K562 (cell line): ENCODE measurements around the gene NME2. TPM values are rescaled to one million over a fixed set of nuclear protein-coding genes. Genes with fewer than 3 reads are reported as not detected.

Source experiments
- ATAC-seq: fragments of 200-7000 bp; cut with Tn5 transposase; 3 replicates; pipeline ENCODE4 v1.9.1; 2020; ENCODE audit warnings: moderate library complexity
- BruUV-seq: library from RNA; stranded (reverse); fragments of 400-500 nt; replicated peaks from 2 replicates; lab custom pipeline; 2021; lab: Mats Ljungman, UMichigan
- CTCF ChIA-PET: fragments of 300-600 bp; formaldehyde crosslinking; extraction: SDS; loops from one replicate; lab custom pipeline; 2021; ENCODE audit warnings: low intra/inter-chr PET ratio; lab: Yijun Ruan, JAX
- POLR2A ChIA-PET: fragments of 300-600, 350-650 bp; sonication (Branson Sonifier 250); formaldehyde crosslinking; extraction: SDS; loops from one replicate; lab custom pipeline; 2021; ENCODE audit warnings: antibody characterized with exemption, inconsistent platforms; lab: Yijun Ruan, JAX
- DNase-seq, 4 experiments: peaks; one replicate each; pipeline versions ENCODE4 v3.0.0 to v3.0.0-alpha.2; 2011 to 2018; ENCODE audit warnings: low spot score in 3 of 4, mixed read lengths in 3 of 4; ENCODE audit errors: extremely low read depth in 1 of 4
- FAIRE-seq: peaks from 2 replicates; lab custom pipeline; 2011; peaks lifted over from hg19 to GRCh38; lab: Jason Lieb, UNC
- H2AFZ ChIP-seq: 2 replicates; pipeline ENCODE4 v1.6.0; 2011; ENCODE audit warnings: low read depth, low read length, control low read depth, inconsistent platforms
- H3K27ac ChIP-seq: fragments of 200-600 bp; 3 replicates; pipeline ENCODE4 v1.8.0; 2011; ENCODE audit warnings: low read depth, mild to moderate bottlenecking, control low read depth, inconsistent platforms, low read length, moderate library complexity, mixed read lengths; ENCODE audit errors: extremely low read depth
- H3K27me3 ChIP-seq, 2 experiments: fragments of 300-600 bp in 1 of 2; 2 replicates in 1 of 2; 3 replicates in 1 of 2; pipeline versions ENCODE4 v1.6.0 to v1.8.0; 2011; ENCODE audit warnings: inconsistent platforms in 2 of 2, low read length in 2 of 2, mild to moderate bottlenecking in 1 of 2, mixed read lengths in 1 of 2, moderate library complexity in 1 of 2; ENCODE audit not compliant: control insufficient read depth in 2 of 2, insufficient read depth in 2 of 2
- H3K36me3 ChIP-seq: fragments of 300-600 bp; 3 replicates; pipeline ENCODE4 v1.8.0; 2011; ENCODE audit warnings: mild to moderate bottlenecking, low read length, inconsistent platforms; ENCODE audit not compliant: control insufficient read depth, insufficient read depth
- H3K4me1 ChIP-seq, 2 experiments: fragments of 200-600 bp in 1 of 2; replicated peaks in 1 of 2; 2 replicates in 1 of 2; 3 replicates in 1 of 2; pipeline versions ENCODE4 v1.5.1 to v1.8.0; 2011; ENCODE audit warnings: inconsistent platforms in 2 of 2, low read length in 2 of 2, mild to moderate bottlenecking in 1 of 2, mixed read lengths in 1 of 2, moderate library complexity in 1 of 2; ENCODE audit not compliant: control insufficient read depth in 2 of 2, insufficient read depth in 2 of 2
- H3K4me2 ChIP-seq: 2 replicates; pipeline ENCODE4 v1.6.1; 2011; ENCODE audit warnings: low read length, control low read depth, inconsistent platforms, mixed read lengths; ENCODE audit not compliant: insufficient read depth
- H3K4me3 ChIP-seq: fragments of 200-600 bp; sonication (generic), shearing (Covaris generic); 2 replicates; pipeline ENCODE4 v1.5.1; 2016; ENCODE audit warnings: control low read depth, inconsistent platforms
- H3K79me2 ChIP-seq: fragments of 200-600 bp; 3 replicates; pipeline ENCODE4 v1.8.0; 2011; ENCODE audit warnings: low read length, inconsistent platforms; ENCODE audit not compliant: control insufficient read depth, insufficient read depth
- H3K9ac ChIP-seq, 2 experiments: 2 replicates each; pipeline versions ENCODE4 v1.6.0 to v1.6.1; 2011; ENCODE audit warnings: low read depth in 2 of 2, low read length in 2 of 2, control low read depth in 1 of 2, inconsistent platforms in 1 of 2, mild to moderate bottlenecking in 1 of 2, mixed read lengths in 1 of 2; ENCODE audit not compliant: insufficient read depth in 1 of 2
- H3K9me1 ChIP-seq: one replicate; pipeline ENCODE4 v1.6.0; 2011; ENCODE audit warnings: inconsistent platforms, mild to moderate bottlenecking, low read length, moderate library complexity; ENCODE audit not compliant: control insufficient read depth, insufficient read depth
- H3K9me3 ChIP-seq: replicated peaks from 2 replicates; pipeline ENCODE4 v1.5.1; 2011; ENCODE audit warnings: low read depth, low read length, inconsistent platforms; ENCODE audit not compliant: control insufficient read depth, insufficient read depth
- H4K20me1 ChIP-seq: replicated peaks from 2 replicates; pipeline ENCODE4 v1.6.1; 2011; ENCODE audit warnings: low read length, inconsistent platforms, mixed read lengths; ENCODE audit not compliant: control insufficient read depth, insufficient read depth
- AFF1 ChIP-seq, 2 experiments: fragments of 450-650 bp; IDR thresholded peaks; 2 replicates each; pipeline ENCODE4 v1.6.1; 2018; ENCODE audit warnings: mild to moderate bottlenecking in 2 of 2, low read depth in 1 of 2; ENCODE audit not compliant: partially characterized antibody in 2 of 2
- ARID1B ChIP-seq: fragments of 450-650 bp; IDR thresholded peaks from 2 replicates; pipeline ENCODE4 v1.6.1; 2016; ENCODE audit warnings: antibody characterized with exemption, mild to moderate bottlenecking, inconsistent platforms
- ARNT ChIP-seq, 2 experiments: fragments of 450-650 bp; IDR thresholded peaks; 2 replicates each; pipeline ENCODE4 v1.6.1; 2016; ENCODE audit warnings: mild to moderate bottlenecking in 1 of 2
- ATF7 ChIP-seq: fragments of 450-650 bp; IDR thresholded peaks from 2 replicates; pipeline ENCODE4 v1.7.1; 2014; ENCODE audit warnings: mild to moderate bottlenecking, moderate library complexity
- CREM ChIP-seq: IDR thresholded peaks from 2 replicates; pipeline ENCODE4 v1.6.1; 2014; ENCODE audit warnings: antibody characterized with exemption, low read depth
- FOXJ2 ChIP-seq: fragments of 200-800 bp; sonication (Bioruptor generic); IDR thresholded peaks from 2 replicates; pipeline ENCODE4 v1.6.1; 2016; ENCODE audit warnings: missing genetic modification characterization, missing compliant biosample characterization
- JUND ChIP-seq, 2 experiments: IDR thresholded peaks; 2 replicates in 1 of 2; 3 replicates in 1 of 2; pipeline ENCODE4 v1.6.1; 2011; ENCODE audit warnings: borderline replicate concordance in 2 of 2, low read depth in 2 of 2, low read length in 2 of 2, improper control_type of control experiment in 1 of 2, missing biosample characterization in 1 of 2, missing genetic modification characterization in 1 of 2, missing genetic modification reagents in 1 of 2
- LARP7 ChIP-seq: fragments of 450-650 bp; IDR thresholded peaks from 2 replicates; pipeline ENCODE4 v1.6.1; 2016
- NCOA1 ChIP-seq: fragments of 450-650 bp; IDR thresholded peaks from 2 replicates; pipeline ENCODE4 v1.6.1; 2016; ENCODE audit warnings: low read depth
- SMARCA5 ChIP-seq: fragments of 450-650 bp; IDR thresholded peaks from 2 replicates; pipeline ENCODE4 v1.6.1; 2016
- ZNF384 ChIP-seq: IDR thresholded peaks from 2 replicates; pipeline ENCODE4 v1.6.1; 2012; ENCODE audit warnings: low read depth, low read length, improper control_type of control experiment
- ZNF589 ChIP-seq: fragments of 200-800 bp; sonication (Bioruptor generic); IDR thresholded peaks from 2 replicates; pipeline ENCODE4 v1.6.1; 2016; ENCODE audit warnings: low read depth, missing genetic modification characterization, missing compliant biosample characterization
- WGBS: fragments of 100-300 bp; shearing (Covaris generic); methylation state at CpG from one replicate; pipeline ENCODE4 v1.1.6; 2016; ENCODE audit warnings: low coverage, mixed read lengths; ENCODE audit not compliant: insufficient coverage; ENCODE audit errors: missing lambda C conversion rate; 5-methylcytosine and 5-hydroxymethylcytosine counted together
- in situ Hi-C: fragments of 300-500 bp; cut with MboI; formaldehyde crosslinking; loops from 4 replicates; pipeline ENCODE4 v1.15.0; 2018; ENCODE audit warnings: inconsistent platforms, mixed read lengths
- intact Hi-C: fragments of 100-400 bp; cut with micrococcal nuclease; formaldehyde crosslinking; loops from 2 replicates; pipeline ENCODE4 v1.14.2; 2022
- polyA plus RNA-seq, 8 experiments: library from polyadenylated mRNA; depleted of rRNA in 4 of 8; stranded (reverse) in 5 of 8; unstranded in 3 of 8; fragments of >200 nt; fragmentation: Nextera tagmentation in 2 of 8; fragmentation: Illumina TruSeq in 1 of 8; extraction: Ambion mirVana in 2 of 8; extraction: Trizol in 1 of 8; gene quantifications; 2 replicates each; pipeline versions ENCODE4 v1.2.1 to v1.2.3, GENCODE V29; 2011 to 2014; ENCODE audit warnings: inconsistent platforms in 1 of 8, missing spikeins in 1 of 8
- total RNA-seq, 7 experiments: library from RNA; depleted of rRNA in 6 of 7; stranded (reverse); fragments of >200 nt in 6 of 7; fragmentation: Illumina TruSeq in 2 of 7; extraction: Trizol in 2 of 7; gene quantifications; 2 replicates each; pipeline versions ENCODE4 v1.2.1 to v1.2.3, GENCODE V29; 2011 to 2021; ENCODE audit warnings: low replicate concordance in 1 of 7
- TF ChIP-seq, protein P1 (sequence below), 2 experiments: fragments of 450-650 bp in 1 of 2; sonication (generic) in 1 of 2; formaldehyde crosslinking in 1 of 2; IDR thresholded peaks in 1 of 2; conservative IDR thresholded peaks in 1 of 2; 2 replicates each; pipeline versions ENCODE4 v1.6.1 to v1.8.1; 2016 to 2023; ENCODE audit warnings: mild to moderate bottlenecking in 2 of 2, moderate library complexity in 2 of 2, inconsistent platforms in 1 of 2, missing genetic modification reagents in 1 of 2
- TF ChIP-seq, protein P2 (sequence below): sonication (generic); formaldehyde crosslinking; IDR thresholded peaks from 2 replicates; pipeline ENCODE4 v1.4.0; 2020; ENCODE audit warnings: mild to moderate bottlenecking, missing genetic modification reagents

Gene NME2
- total and polyA plus RNA-seq, 9 of the 15 experiments (the other 6 are each of a cell fraction or from before 2014, with no cell fraction given), result 684 to 1,202 (median 924) TPM

DNA sequence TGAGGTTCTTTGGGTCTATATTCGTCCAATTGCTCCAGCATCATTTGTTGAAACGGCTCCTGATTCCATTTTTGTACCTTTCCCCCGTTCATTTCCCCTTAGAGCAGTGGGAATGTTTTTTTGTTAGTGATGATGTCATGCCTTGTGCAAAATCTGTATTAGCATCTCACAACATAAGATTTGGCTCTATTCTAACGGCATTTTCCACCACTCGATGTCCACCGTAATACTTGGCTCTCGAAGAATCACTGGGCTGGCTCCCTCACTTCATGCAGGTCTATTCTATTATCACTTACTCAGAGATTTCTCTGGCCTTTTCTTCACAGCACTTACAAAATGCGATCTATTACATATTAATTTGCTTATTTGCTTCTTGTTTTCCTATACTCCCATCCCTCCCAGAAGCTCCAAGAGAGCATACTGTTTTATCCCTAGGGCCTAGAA, 13.4 kb upstream of the NME2 start:
- peak overlapping the region; percentile 80 for H3K4me2 ChIP-seq
- intact Hi-C loops (loop anchor here (1.0 to 5.0 kb wide), 4 partner anchors 31 to 300 kb away; no protein-coding TSS in a partner anchor), in situ Hi-C loops (loop anchor here (10.0 kb wide), 1 partner anchor 288 kb away; the partner anchor contains the start of gene TOB1)
- FAIRE-seq (no peak), ATAC-seq (peak; percentile 3), DNase-seq (no peak)
- H3K4me3 ChIP-seq, result peak overlapping the region; percentile 32
- H3K4me1 ChIP-seq, result peaks cover 5 to 15% of the 10 kb centered on the region in 2 experiments; a peak in 4 of 5 replicates
- peaks cover 45% of the 10 kb centered on the region for H3K79me2 ChIP-seq
- peak overlapping the region; percentile 84 for H3K27ac ChIP-seq
- ChIA-PET POLR2A (interaction anchor here (0.7 to 3.1 kb wide), 17 partner anchors 10 to 350 kb away, joined by 3 to 23 read pairs (median 5); partner anchors contain the start of gene SPAG9), CTCF (interaction anchor here (0.7 to 2.4 kb wide), 5 partner anchors 14 to 152 kb away, joined by 3 to 31 read pairs (median 7); partner anchors contain the start of gene NME2)
- H2AFZ ChIP-seq, result peak overlapping the region; percentile 99
- TSS peak; percentile 70 for BruUV-seq
- H4K20me1 ChIP-seq, result no peaks in the 10 kb centered on the region
- H3K9me1 ChIP-seq, result no peaks in the 10 kb centered on the region
- H3K27me3 ChIP-seq, result no peaks in the 10 kb centered on the region
- 8% methylated on average over 8 of the region's 8 CpGs for WGBS
- H3K9me3 ChIP-seq, result no peaks in the 10 kb centered on the region
- peaks cover 30% of the 10 kb centered on the region for H3K36me3 ChIP-seq
- peak overlapping the region; percentile 46 to 76 for H3K9ac ChIP-seq
- peak; percentile 63 for TF ChIP-seq ZNF384
- TF ChIP-seq, protein P1, sequence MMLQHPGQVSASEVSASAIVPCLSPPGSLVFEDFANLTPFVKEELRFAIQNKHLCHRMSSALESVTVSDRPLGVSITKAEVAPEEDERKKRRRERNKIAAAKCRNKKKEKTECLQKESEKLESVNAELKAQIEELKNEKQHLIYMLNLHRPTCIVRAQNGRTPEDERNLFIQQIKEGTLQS (IDR thresholded peaks at IDR 0.05), result peak; percentile 96
- TF ChIP-seq, protein P1 (CRISPR knock-in tag; conservative IDR thresholded peaks at IDR 0.05), result no peak
- peak; percentile 56; the same call in 1 of the 2 replicates for TF ChIP-seq SMARCA5
- TF ChIP-seq AFF1 (IDR thresholded peaks at IDR 0.05; ENCODE audit: low read depth in 1 of 2, partially characterized antibody in 2 of 2), result peak in 1 of 2 experiments; percentile 11
- peak; percentile 70; the same call in 1 of the 2 replicates for TF ChIP-seq JUND (IDR thresholded peaks at IDR 0.05; ENCODE audit: borderline replicate concordance, low read depth, low read length)
- no peak; the same call in 2 of the 3 replicates for TF ChIP-seq JUND (tag; IDR thresholded peaks at IDR 0.05; ENCODE audit: borderline replicate concordance, low read depth, low read length)
- TF ChIP-seq CREM, result 0 out of 2 replicates have a peak, but pooled peaks have one; percentile 12
- no peak for TF ChIP-seq ARID1B
- TF ChIP-seq ARNT (IDR thresholded peaks at IDR 0.05), result peak in 1 of 2 experiments; percentile 1; a peak in 1 of 4 replicates
- TF ChIP-seq FOXJ2 (tag), result 0 out of 2 replicates have a peak, but pooled peaks have one; percentile 48
- TF ChIP-seq ATF7, result peak; percentile 88; the same call in 1 of the 2 replicates
- TF ChIP-seq ZNF589, result peak; percentile 67; the same call in 1 of the 2 replicates
- TF ChIP-seq LARP7, result no peak
- TF ChIP-seq, protein P2, sequence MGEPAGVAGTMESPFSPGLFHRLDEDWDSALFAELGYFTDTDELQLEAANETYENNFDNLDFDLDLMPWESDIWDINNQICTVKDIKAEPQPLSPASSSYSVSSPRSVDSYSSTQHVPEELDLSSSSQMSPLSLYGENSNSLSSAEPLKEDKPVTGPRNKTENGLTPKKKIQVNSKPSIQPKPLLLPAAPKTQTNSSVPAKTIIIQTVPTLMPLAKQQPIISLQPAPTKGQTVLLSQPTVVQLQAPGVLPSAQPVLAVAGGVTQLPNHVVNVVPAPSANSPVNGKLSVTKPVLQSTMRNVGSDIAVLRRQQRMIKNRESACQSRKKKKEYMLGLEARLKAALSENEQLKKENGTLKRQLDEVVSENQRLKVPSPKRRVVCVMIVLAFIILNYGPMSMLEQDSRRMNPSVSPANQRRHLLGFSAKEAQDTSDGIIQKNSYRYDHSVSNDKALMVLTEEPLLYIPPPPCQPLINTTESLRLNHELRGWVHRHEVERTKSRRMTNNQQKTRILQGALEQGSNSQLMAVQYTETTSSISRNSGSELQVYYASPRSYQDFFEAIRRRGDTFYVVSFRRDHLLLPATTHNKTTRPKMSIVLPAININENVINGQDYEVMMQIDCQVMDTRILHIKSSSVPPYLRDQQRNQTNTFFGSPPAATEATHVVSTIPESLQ (CRISPR knock-in tag), result 0 out of 2 replicates have a peak, but pooled peaks have one; percentile 4
- no peak for TF ChIP-seq NCOA1
